Panc1 (cell line): ENCODE results near the gene SCN10A. TPM values are rescaled to one million over a fixed set of nuclear protein-coding genes. Genes with fewer than 3 reads are reported as not detected.

ENCODE experiments used
- ATAC-seq: fragments of 200-7000 bp; cut with Tn5 transposase; 2 replicates; pipeline ENCODE4 v1.9.1; 2020; ENCODE audit warnings: mild to moderate bottlenecking, moderate library complexity
- BruUV-seq: library from RNA; stranded (reverse); fragments of 400-500 nt; replicated peaks from 2 replicates; lab custom pipeline; 2021; lab: Mats Ljungman, UMichigan
- CTCF ChIA-PET: fragments of 300-600 bp; sonication (Branson Sonifier 250); formaldehyde crosslinking; loops from one replicate; lab custom pipeline; 2022; ENCODE audit warnings: antibody characterized with exemption; lab: Charles Lee
- POLR2A ChIA-PET: fragments of 300-600 bp; sonication (Branson Sonifier 250); formaldehyde crosslinking; loops from one replicate; lab custom pipeline; 2022; ENCODE audit warnings: antibody characterized with exemption; lab: Charles Lee
- DNase-seq: peaks from one replicate; pipeline ENCODE4 v3.0.0-alpha.2; 2010; ENCODE audit warnings: low read depth, low spot score
- H3K27ac ChIP-seq: 2 replicates; pipeline ENCODE4 v1.5.1; 2011; ENCODE audit warnings: mild to moderate bottlenecking, low read length, inconsistent platforms
- H3K27me3 ChIP-seq: fragments of 200-500 bp; sonication (Bioruptor generic); 2 replicates; pipeline ENCODE4 v1.6.0; 2014; ENCODE audit warnings: low read length, inconsistent platforms; ENCODE audit not compliant: control insufficient read depth, insufficient read depth
- H3K36me3 ChIP-seq: fragments of 200-500 bp; sonication (Bioruptor generic); 2 replicates; pipeline ENCODE4 v1.5.1; 2014; ENCODE audit warnings: inconsistent platforms, mild to moderate bottlenecking, low read length, moderate library complexity; ENCODE audit not compliant: control insufficient read depth, insufficient read depth
- H3K4me1 ChIP-seq: 2 replicates; pipeline ENCODE4 v1.5.1; 2011; ENCODE audit warnings: inconsistent platforms, mild to moderate bottlenecking, low read length, moderate library complexity; ENCODE audit not compliant: control insufficient read depth, insufficient read depth
- H3K4me3 ChIP-seq, 2 experiments: 2 replicates each; pipeline ENCODE4 v1.5.1; 2011 to 2012; ENCODE audit warnings: low read depth in 2 of 2, low read length in 2 of 2, mild to moderate bottlenecking in 2 of 2, inconsistent platforms in 1 of 2, moderate library complexity in 1 of 2
- H3K9me3 ChIP-seq: fragments of 200-500 bp; sonication (Bioruptor generic); 2 replicates; pipeline ENCODE4 v1.5.1; 2014; ENCODE audit warnings: low read depth, mild to moderate bottlenecking, inconsistent platforms, low read length, moderate library complexity; ENCODE audit not compliant: control insufficient read depth, insufficient read depth
- POLR2AphosphoS5 ChIP-seq: IDR thresholded peaks from 2 replicates; pipeline ENCODE4 v1.6.1; 2012; ENCODE audit warnings: mild to moderate bottlenecking, low read depth, low read length, moderate library complexity
- SIN3A ChIP-seq: IDR thresholded peaks from 2 replicates; pipeline ENCODE4 v1.6.1; 2012; ENCODE audit warnings: low read depth, mild to moderate bottlenecking, low read length, moderate library complexity, borderline replicate concordance; ENCODE audit not compliant: insufficient read depth
- TCF7L2 ChIP-seq: IDR thresholded peaks from 2 replicates; pipeline ENCODE4 v1.6.1; 2011; ENCODE audit warnings: mild to moderate bottlenecking, low read depth, low read length, inconsistent platforms
- in situ Hi-C: cut with HindIII; loops from 2 replicates; pipeline ENCODE4 v1.10.0; 2016; ENCODE audit warnings: low sequenced_read_pairs, low pct_unique_long_range_greater_than_20kb
- intact Hi-C: fragments of 100-400 bp; cut with micrococcal nuclease; formaldehyde crosslinking; loops from one replicate; pipeline ENCODE4 v1.10.0; 2022; ENCODE audit not compliant: unreplicated experiment
- total RNA-seq: library from RNA; stranded (reverse); gene quantifications from one replicate; pipeline ENCODE4 v1.2.1, GENCODE V29; 2021; ENCODE audit not compliant: unreplicated experiment
- TF ChIP-seq, protein P1 (sequence below), 2 experiments: IDR thresholded peaks; 2 replicates each; pipeline ENCODE4 v1.6.1; 2011 to 2012; ENCODE audit warnings: low read depth in 2 of 2, control low read depth in 1 of 2, low read length in 1 of 2, mild to moderate bottlenecking in 1 of 2, moderate library complexity in 1 of 2; ENCODE audit not compliant: insufficient read depth in 1 of 2
- TF ChIP-seq, protein P2 (sequence below): fragments of 450-650 bp; IDR thresholded peaks from 2 replicates; pipeline ENCODE4 v1.5.1; 2017; ENCODE audit warnings: mild to moderate bottlenecking

SCN10A gene
- total RNA-seq, 1 experiment from 2014 or later = not detected

DNA sequence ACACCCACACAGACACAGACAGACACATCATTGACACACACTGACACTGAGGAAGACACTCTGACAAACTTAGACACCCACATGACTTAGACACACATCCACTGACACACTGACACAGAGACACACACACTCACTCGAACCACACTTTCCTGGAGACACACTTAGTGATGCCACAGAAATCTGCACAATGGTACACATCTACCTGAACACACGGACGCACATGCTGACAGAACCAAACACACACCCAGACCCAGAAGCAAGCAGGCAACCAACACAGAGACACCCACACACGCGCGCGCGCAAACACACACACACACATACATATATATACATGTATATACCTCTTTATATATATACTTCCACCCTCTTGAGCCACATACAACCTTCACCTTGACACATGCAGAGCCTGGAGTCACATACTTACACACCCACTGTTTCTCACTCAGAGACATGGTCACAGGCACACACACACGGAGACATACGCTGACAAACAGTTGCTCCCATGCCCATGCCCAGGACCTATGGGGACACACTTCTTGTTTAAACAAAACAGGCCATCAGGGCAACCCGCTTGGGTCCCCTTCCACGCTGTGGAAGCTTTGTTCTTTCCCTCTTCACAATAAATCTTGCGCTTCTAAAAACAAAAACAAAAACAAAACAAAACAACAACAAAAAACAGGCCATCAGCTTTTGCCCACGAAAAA lies 165.6 kb downstream of the SCN10A start:
- intact Hi-C loops (loop anchor here (2.0 kb wide), 1 partner anchor 130 kb away; no protein-coding TSS in a partner anchor), in situ Hi-C loops (loop anchor here (25.0 kb wide), 1 partner anchor 138 kb away; no protein-coding TSS in a partner anchor)
- CTCF ChIA-PET = interaction anchor here (0.6 to 1.0 kb wide), 3 partner anchors 31 to 129 kb away, joined by 3 to 6 read pairs (median 4); no protein-coding TSS in a partner anchor
- POLR2A ChIA-PET = no interaction called here
- H3K36me3 ChIP-seq = no peaks in the 10 kb centered on the region; the same call in 1 of the 2 replicates
- peaks cover 2% of the 10 kb centered on the region; the same call in 1 of the 2 replicates for H3K27me3 ChIP-seq
- DNase-seq = no peak
- ATAC-seq = no peak
- H3K9me3 ChIP-seq = no peaks in the 10 kb centered on the region
- TF ChIP-seq POLR2AphosphoS5 (no peak), TCF7L2 (no peak), SIN3A (no peak)
- TF ChIP-seq, protein P1, sequence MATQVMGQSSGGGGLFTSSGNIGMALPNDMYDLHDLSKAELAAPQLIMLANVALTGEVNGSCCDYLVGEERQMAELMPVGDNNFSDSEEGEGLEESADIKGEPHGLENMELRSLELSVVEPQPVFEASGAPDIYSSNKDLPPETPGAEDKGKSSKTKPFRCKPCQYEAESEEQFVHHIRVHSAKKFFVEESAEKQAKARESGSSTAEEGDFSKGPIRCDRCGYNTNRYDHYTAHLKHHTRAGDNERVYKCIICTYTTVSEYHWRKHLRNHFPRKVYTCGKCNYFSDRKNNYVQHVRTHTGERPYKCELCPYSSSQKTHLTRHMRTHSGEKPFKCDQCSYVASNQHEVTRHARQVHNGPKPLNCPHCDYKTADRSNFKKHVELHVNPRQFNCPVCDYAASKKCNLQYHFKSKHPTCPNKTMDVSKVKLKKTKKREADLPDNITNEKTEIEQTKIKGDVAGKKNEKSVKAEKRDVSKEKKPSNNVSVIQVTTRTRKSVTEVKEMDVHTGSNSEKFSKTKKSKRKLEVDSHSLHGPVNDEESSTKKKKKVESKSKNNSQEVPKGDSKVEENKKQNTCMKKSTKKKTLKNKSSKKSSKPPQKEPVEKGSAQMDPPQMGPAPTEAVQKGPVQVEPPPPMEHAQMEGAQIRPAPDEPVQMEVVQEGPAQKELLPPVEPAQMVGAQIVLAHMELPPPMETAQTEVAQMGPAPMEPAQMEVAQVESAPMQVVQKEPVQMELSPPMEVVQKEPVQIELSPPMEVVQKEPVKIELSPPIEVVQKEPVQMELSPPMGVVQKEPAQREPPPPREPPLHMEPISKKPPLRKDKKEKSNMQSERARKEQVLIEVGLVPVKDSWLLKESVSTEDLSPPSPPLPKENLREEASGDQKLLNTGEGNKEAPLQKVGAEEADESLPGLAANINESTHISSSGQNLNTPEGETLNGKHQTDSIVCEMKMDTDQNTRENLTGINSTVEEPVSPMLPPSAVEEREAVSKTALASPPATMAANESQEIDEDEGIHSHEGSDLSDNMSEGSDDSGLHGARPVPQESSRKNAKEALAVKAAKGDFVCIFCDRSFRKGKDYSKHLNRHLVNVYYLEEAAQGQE (IDR thresholded peaks at IDR 0.05; ENCODE audit: insufficient read depth in 1 of 2, low read depth in 2 of 2, low read length in 1 of 2) = no peak
- TF ChIP-seq, protein P2, sequence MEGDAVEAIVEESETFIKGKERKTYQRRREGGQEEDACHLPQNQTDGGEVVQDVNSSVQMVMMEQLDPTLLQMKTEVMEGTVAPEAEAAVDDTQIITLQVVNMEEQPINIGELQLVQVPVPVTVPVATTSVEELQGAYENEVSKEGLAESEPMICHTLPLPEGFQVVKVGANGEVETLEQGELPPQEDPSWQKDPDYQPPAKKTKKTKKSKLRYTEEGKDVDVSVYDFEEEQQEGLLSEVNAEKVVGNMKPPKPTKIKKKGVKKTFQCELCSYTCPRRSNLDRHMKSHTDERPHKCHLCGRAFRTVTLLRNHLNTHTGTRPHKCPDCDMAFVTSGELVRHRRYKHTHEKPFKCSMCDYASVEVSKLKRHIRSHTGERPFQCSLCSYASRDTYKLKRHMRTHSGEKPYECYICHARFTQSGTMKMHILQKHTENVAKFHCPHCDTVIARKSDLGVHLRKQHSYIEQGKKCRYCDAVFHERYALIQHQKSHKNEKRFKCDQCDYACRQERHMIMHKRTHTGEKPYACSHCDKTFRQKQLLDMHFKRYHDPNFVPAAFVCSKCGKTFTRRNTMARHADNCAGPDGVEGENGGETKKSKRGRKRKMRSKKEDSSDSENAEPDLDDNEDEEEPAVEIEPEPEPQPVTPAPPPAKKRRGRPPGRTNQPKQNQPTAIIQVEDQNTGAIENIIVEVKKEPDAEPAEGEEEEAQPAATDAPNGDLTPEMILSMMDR = no peak
- H3K4me1 ChIP-seq = no peaks in the 10 kb centered on the region
- H3K27ac ChIP-seq = no peak overlapping the region
- BruUV-seq = no TSS peak
- H3K4me3 ChIP-seq = peak overlapping the region; percentile 36 to 47

DNA sequence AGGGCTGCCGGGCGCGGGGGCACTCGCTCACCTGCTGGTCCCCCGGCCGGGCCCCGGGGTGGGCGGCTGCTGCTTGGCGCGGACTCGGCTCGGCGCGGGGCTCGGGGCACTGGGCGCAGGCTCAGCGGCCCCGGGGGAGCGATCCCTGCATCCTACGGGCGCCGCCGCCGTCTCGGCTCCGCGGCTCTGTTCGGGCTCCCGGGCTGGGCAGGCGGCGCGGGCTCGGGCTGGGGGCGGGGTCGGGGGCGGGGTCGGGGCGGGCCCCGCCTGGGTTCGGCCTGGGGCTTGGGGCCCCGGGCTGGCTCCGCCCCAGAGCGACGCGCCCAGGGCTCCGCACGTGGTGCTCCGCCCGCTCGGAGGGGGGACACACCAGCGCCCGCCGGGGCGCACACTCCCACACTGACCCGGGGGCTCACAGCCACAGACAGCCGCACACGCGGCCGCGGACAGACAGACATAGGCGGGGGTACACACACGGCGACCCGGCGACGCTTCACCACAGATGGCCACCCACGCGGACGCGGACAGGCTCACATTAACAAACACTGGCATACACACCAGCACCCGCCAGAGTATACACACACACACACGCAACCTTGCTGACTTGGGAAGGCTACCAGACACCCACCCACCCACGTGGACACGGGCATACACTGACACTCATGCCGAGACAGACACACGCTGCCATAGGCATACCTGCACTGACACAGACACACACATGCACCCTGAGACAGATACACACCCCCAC lies 166.3 kb downstream of the SCN10A start, which contains the start of gene SCN5A:
SCN5A (minus strand) TSS at position 188 of the 748 bp plus-strand sequence. CDS start 16,380 bp downstream, outside the sequence.
- no peak for TF ChIP-seq POLR2AphosphoS5
- TF ChIP-seq, protein P2 = no peak
- TF ChIP-seq, protein P1 (IDR thresholded peaks at IDR 0.05; ENCODE audit: insufficient read depth in 1 of 2, low read depth in 2 of 2, low read length in 1 of 2) = no peak
- TF ChIP-seq SIN3A = no peak
- TF ChIP-seq TCF7L2 = no peak
- BruUV-seq = no TSS peak
- CTCF ChIA-PET = no interaction called here
- intact Hi-C loops = loop anchor here (2.0 kb wide), 1 partner anchor 129 kb away; no protein-coding TSS in a partner anchor
- POLR2A ChIA-PET = no interaction called here
- in situ Hi-C loops = loop anchor here (25.0 kb wide), 1 partner anchor 137 kb away; no protein-coding TSS in a partner anchor
- DNase-seq = no peak
- H3K27ac ChIP-seq = no peak within 1 kb of the TSS
- no peaks in the 10 kb centered on the region; the same call in 1 of the 2 replicates for H3K36me3 ChIP-seq
- no peaks in the 10 kb centered on the region for H3K4me1 ChIP-seq
- H3K4me3 ChIP-seq = peak within 1 kb of the TSS; percentile 36 to 47
- ATAC-seq = peak; percentile 87
- no peaks in the 10 kb centered on the region for H3K9me3 ChIP-seq
- H3K27me3 ChIP-seq = peaks cover 2% of the 10 kb centered on the region; the same call in 1 of the 2 replicates
